Esophagus squamous epithelium (tissue), 5 donors: Measurements from ENCODE around the gene RNF157. TPM values are rescaled to one million over a fixed set of nuclear protein-coding genes. Genes with fewer than 3 reads are reported as not detected.

Experiments used
- DNase-seq: peaks from one replicate; lab custom pipeline; 2025; lab: John Stamatoyannopoulos, UW
- H3K27ac ChIP-seq, 4 donors: fragments of 200-600 bp; sonication (generic); one replicate each; pipeline ENCODE4 v1.5.1; 2016 to 2019; ENCODE audit warnings: mild to moderate bottlenecking in 1 of 4
- H3K27me3 ChIP-seq, 4 donors: fragments of 200-600 bp; sonication (generic); 1 replicate in 3 of 4; 2 replicates in 1 of 4; pipeline versions ENCODE4 v1.5.1 to v1.6.0; 2017 to 2021; ENCODE audit warnings: antibody characterized with exemption in 1 of 4
- H3K36me3 ChIP-seq, 3 donors: fragments of 200-600 bp; sonication (generic); one replicate each; pipeline ENCODE4 v1.5.1; 2016 to 2019
- H3K4me1 ChIP-seq, 3 donors: fragments of 200-600 bp; sonication (generic); one replicate each; pipeline ENCODE4 v1.5.1; 2017 to 2019
- H3K4me3 ChIP-seq, 4 donors: fragments of 200-600 bp; sonication (generic); 1 replicate in 3 of 4; 2 replicates in 1 of 4; pipeline ENCODE4 v1.5.1; 2016 to 2019; ENCODE audit warnings: mild to moderate bottlenecking in 2 of 4, moderate library complexity in 1 of 4
- H3K9me3 ChIP-seq, 3 donors: fragments of 200-600 bp; sonication (generic); one replicate each; pipeline ENCODE4 v1.5.1; 2016 to 2019
- CTCF ChIP-seq, 6 experiments: fragments of 450-650 bp in 4 of 6; fragments of 200-600 bp in 2 of 6; sonication (generic) in 2 of 6; IDR thresholded peaks; one replicate each; pipeline ENCODE4 v1.5.1; 2016 to 2019; ENCODE audit warnings: antibody characterized with exemption in 6 of 6, mild to moderate bottlenecking in 4 of 6, moderate library complexity in 4 of 6
- POLR2A ChIP-seq, 4 donors: fragments of 450-650 bp; IDR thresholded peaks; one replicate each; pipeline ENCODE4 v1.6.1; 2017; ENCODE audit warnings: antibody characterized with exemption in 4 of 4, mild to moderate bottlenecking in 4 of 4, moderate library complexity in 3 of 4
- WGBS, 2 donors: methylation state at CpG; one replicate each; pipeline ENCODE4 v1.1.5; 2018; 5-methylcytosine and 5-hydroxymethylcytosine counted together
- intact Hi-C: fragments of 100-400 bp; cut with DNase I; formaldehyde crosslinking; loops from one replicate; pipeline ENCODE4 v1.15.0; 2022
- total RNA-seq, 4 donors: library from RNA; depleted of rRNA; stranded (reverse); fragments of >200 nt; gene quantifications; one replicate each; pipeline ENCODE4 v1.1.0, GENCODE V29; 2016
- donor health status: DM: yes; HTN: yes; CAD: no.

Gene RNF157
- total RNA-seq, 4 donors from 2014 or later = 0.11 to 3.4 (median 0.26) TPM

- WGBS, 2 donors = 70 to 85% methylated on average over 7 to 12 of the region's 13 CpGs
- peaks cover 0 to 48% (median 0%) of the 10 kb centered on the region in 4 donors for H3K27me3 ChIP-seq
- intact Hi-C loops = no loop called here
Measured at GRCh38 chr17:76130473-76130872, 109.8 kb downstream of the RNF157 start.

GRCh38 chr17:76125922-76126321, 114.4 kb downstream of the RNF157 start:
- no peaks in the 10 kb centered on the region for H3K9me3 ChIP-seq
- H3K4me3 ChIP-seq = no peak overlapping the region
- H3K27ac ChIP-seq = no peak overlapping the region
- intact Hi-C loops = no loop called here
- WGBS, 2 donors = 95 to 100% methylated on average over 1 of the region's 1 CpG
- TF ChIP-seq POLR2A (IDR thresholded peaks at IDR 0.05) = no peak
- no peak for TF ChIP-seq CTCF (IDR thresholded peaks at IDR 0.05)
- peaks cover 0 to 4% (median 0%) of the 10 kb centered on the region in 4 donors for H3K27me3 ChIP-seq
- DNase-seq = no peak
- peaks cover 6 to 27% (median 10%) of the 10 kb centered on the region in 3 donors for H3K4me1 ChIP-seq
- no peaks in the 10 kb centered on the region for H3K36me3 ChIP-seq

More at GRCh38 chr17:76130473-76130872, 109.8 kb downstream of the RNF157 start:
- Histone ChIP-seq H3K9me3 (no peaks in the 10 kb centered on the region), H3K4me3 (no peak overlapping the region), H3K27ac (no peak overlapping the region), H3K4me1 (peaks cover 13 to 52% (median 18%) of the 10 kb centered on the region in 3 donors), H3K36me3 (no peaks in the 10 kb centered on the region)
- no peak for TF ChIP-seq POLR2A (IDR thresholded peaks at IDR 0.05)
- TF ChIP-seq CTCF (IDR thresholded peaks at IDR 0.05) = no peak
- DNase-seq = no peak

GRCh38 chr17:76125391-76125675, 115.0 kb downstream of the RNF157 start:
- no peaks in the 10 kb centered on the region for H3K27me3 ChIP-seq
- no peaks in the 10 kb centered on the region for H3K9me3 ChIP-seq
- no peak for DNase-seq
- H3K4me1 ChIP-seq = peaks cover 6 to 25% (median 10%) of the 10 kb centered on the region in 3 donors
- H3K27ac ChIP-seq = no peak overlapping the region
- H3K36me3 ChIP-seq = no peaks in the 10 kb centered on the region
- H3K4me3 ChIP-seq = no peak overlapping the region
- TF ChIP-seq CTCF (IDR thresholded peaks at IDR 0.05) (no peak), POLR2A (IDR thresholded peaks at IDR 0.05) (no peak)
- intact Hi-C loops = no loop called here
- 91 to 94% methylated on average over 3 to 5 of the region's 5 CpGs for WGBS, 2 donors

GRCh38 chr17:76124582-76125390, 115.5 kb downstream of the RNF157 start:
- no peak for DNase-seq
- H3K36me3 ChIP-seq = no peaks in the 10 kb centered on the region
- no peak overlapping the region for H3K27ac ChIP-seq
- H3K27me3 ChIP-seq = no peaks in the 10 kb centered on the region
- H3K9me3 ChIP-seq = no peaks in the 10 kb centered on the region
- 84 to 85% methylated on average over 15 to 16 of the region's 22 CpGs for WGBS, 2 donors
- H3K4me1 ChIP-seq = peaks cover 6 to 20% (median 10%) of the 10 kb centered on the region in 3 donors
- TF ChIP-seq POLR2A (IDR thresholded peaks at IDR 0.05) (no peak), CTCF (IDR thresholded peaks at IDR 0.05) (peak in 1 of 6 experiments; percentile 18)
- intact Hi-C loops = loop anchor here (5.0 kb wide), 1 partner anchor 58 kb away; no protein-coding TSS in a partner anchor
- H3K4me3 ChIP-seq = no peak overlapping the region
